HL-60 (cell line): Measurements from ENCODE around the gene LIFR.

Experiments used
- DNase-seq, 2 experiments: peaks; one replicate each; pipeline ENCODE4 v3.0.0-alpha.2; 2010 to 2020; ENCODE audit warnings: low read depth in 1 of 2, low spot score in 1 of 2
- H3K27ac ChIP-seq: fragments of 250-450 bp; sonication (Bioruptor Pico); replicated peaks from 2 replicates; pipeline ENCODE4 v1.5.1; 2020; ENCODE audit warnings: mild to moderate bottlenecking, moderate library complexity
- H3K27me3 ChIP-seq: fragments of 250-450 bp; sonication (Bioruptor Pico); 2 replicates; pipeline ENCODE4 v1.5.1; 2021; ENCODE audit warnings: mild to moderate bottlenecking, moderate library complexity; ENCODE audit not compliant: insufficient read depth, poor library complexity, severe bottlenecking
- H3K4me3 ChIP-seq: replicated peaks from 2 replicates; pipeline ENCODE4 v1.5.1; 2011; ENCODE audit warnings: mild to moderate bottlenecking, control low read depth, low read length; ENCODE audit not compliant: insufficient read depth
- GABPA ChIP-seq: IDR thresholded peaks from 2 replicates; pipeline ENCODE4 v1.6.1; 2012; ENCODE audit warnings: low read depth
- POLR2AphosphoS5 ChIP-seq: IDR thresholded peaks from 2 replicates; pipeline ENCODE4 v1.6.1; 2012; ENCODE audit warnings: low read depth
- SPI1 ChIP-seq: IDR thresholded peaks from 2 replicates; pipeline ENCODE4 v1.6.1; 2012; ENCODE audit warnings: low read depth, mild to moderate bottlenecking, borderline replicate concordance
- long read RNA-seq: library from polyadenylated mRNA; unstranded; transcript quantifications from one replicate; pipeline ENCODE4 v2.0.0, GENCODE V29; 2020
- TF ChIP-seq, protein P1 (sequence below): IDR thresholded peaks from one replicate; pipeline ENCODE4 v1.5.1; 2011; ENCODE audit warnings: low read length, control low read depth, inconsistent platforms; ENCODE audit not compliant: insufficient read depth
- TF ChIP-seq, protein P2 (sequence below): IDR thresholded peaks from 2 replicates; pipeline ENCODE4 v1.6.1; 2012; ENCODE audit warnings: low read depth; ENCODE audit not compliant: insufficient replicate concordance

The LIFR gene, protein sequence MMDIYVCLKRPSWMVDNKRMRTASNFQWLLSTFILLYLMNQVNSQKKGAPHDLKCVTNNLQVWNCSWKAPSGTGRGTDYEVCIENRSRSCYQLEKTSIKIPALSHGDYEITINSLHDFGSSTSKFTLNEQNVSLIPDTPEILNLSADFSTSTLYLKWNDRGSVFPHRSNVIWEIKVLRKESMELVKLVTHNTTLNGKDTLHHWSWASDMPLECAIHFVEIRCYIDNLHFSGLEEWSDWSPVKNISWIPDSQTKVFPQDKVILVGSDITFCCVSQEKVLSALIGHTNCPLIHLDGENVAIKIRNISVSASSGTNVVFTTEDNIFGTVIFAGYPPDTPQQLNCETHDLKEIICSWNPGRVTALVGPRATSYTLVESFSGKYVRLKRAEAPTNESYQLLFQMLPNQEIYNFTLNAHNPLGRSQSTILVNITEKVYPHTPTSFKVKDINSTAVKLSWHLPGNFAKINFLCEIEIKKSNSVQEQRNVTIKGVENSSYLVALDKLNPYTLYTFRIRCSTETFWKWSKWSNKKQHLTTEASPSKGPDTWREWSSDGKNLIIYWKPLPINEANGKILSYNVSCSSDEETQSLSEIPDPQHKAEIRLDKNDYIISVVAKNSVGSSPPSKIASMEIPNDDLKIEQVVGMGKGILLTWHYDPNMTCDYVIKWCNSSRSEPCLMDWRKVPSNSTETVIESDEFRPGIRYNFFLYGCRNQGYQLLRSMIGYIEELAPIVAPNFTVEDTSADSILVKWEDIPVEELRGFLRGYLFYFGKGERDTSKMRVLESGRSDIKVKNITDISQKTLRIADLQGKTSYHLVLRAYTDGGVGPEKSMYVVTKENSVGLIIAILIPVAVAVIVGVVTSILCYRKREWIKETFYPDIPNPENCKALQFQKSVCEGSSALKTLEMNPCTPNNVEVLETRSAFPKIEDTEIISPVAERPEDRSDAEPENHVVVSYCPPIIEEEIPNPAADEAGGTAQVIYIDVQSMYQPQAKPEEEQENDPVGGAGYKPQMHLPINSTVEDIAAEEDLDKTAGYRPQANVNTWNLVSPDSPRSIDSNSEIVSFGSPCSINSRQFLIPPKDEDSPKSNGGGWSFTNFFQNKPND
- long read RNA-seq, partial matches to known transcripts: 0 of 1 reads
- long read RNA-seq, other reads (novel, unspliced or antisense): 1 of 1 reads

DNA sequence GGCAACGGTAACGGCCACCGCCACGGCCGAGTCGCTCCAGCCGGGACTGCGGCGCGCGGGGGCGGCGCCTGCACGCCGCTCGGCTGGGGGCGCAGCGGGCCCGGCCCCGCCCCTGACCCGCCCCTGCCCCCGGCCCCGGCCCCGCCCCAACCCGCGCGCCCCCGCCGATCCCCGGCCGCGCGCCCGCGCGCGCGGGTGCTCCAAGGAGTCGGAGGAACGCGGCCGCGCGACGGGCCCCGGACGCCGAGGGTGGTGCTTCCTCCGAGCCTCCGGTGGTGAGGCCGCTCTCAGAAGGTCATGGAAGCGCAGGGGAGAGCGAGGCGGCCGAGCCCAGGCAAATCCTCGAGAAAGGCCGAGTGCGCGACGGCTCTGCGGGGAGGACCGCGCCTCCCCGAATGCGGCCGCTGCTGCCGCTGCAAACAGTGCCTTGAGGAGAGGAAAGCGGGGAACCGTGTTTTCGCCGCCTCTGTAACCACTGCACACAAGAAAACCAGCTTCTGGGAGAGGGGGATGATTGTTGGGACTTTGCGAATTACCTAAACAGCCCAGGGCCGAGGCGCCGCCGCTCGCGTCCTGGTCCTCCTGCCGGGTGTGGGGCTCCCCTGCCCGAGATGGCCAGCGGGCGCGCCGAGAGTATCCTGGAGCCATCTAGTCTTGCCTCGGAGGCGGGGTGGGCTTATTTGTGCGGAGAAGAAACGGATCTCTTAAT, at the start of gene LIFR:
Gene LIFR (minus strand): TSS at position 48 of the 709 bp plus-strand sequence. CDS start 25,999 bp downstream, outside the sequence.
- Histone ChIP-seq H3K27me3 (peaks cover 60% of the 10 kb centered on the region), H3K4me3 (peak within 1 kb of the TSS; percentile 9; the same call in 1 of the 2 replicates), H3K27ac (no peak within 1 kb of the TSS)
- TF ChIP-seq, protein P1, sequence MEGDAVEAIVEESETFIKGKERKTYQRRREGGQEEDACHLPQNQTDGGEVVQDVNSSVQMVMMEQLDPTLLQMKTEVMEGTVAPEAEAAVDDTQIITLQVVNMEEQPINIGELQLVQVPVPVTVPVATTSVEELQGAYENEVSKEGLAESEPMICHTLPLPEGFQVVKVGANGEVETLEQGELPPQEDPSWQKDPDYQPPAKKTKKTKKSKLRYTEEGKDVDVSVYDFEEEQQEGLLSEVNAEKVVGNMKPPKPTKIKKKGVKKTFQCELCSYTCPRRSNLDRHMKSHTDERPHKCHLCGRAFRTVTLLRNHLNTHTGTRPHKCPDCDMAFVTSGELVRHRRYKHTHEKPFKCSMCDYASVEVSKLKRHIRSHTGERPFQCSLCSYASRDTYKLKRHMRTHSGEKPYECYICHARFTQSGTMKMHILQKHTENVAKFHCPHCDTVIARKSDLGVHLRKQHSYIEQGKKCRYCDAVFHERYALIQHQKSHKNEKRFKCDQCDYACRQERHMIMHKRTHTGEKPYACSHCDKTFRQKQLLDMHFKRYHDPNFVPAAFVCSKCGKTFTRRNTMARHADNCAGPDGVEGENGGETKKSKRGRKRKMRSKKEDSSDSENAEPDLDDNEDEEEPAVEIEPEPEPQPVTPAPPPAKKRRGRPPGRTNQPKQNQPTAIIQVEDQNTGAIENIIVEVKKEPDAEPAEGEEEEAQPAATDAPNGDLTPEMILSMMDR: no peak
- TF ChIP-seq, protein P2, sequence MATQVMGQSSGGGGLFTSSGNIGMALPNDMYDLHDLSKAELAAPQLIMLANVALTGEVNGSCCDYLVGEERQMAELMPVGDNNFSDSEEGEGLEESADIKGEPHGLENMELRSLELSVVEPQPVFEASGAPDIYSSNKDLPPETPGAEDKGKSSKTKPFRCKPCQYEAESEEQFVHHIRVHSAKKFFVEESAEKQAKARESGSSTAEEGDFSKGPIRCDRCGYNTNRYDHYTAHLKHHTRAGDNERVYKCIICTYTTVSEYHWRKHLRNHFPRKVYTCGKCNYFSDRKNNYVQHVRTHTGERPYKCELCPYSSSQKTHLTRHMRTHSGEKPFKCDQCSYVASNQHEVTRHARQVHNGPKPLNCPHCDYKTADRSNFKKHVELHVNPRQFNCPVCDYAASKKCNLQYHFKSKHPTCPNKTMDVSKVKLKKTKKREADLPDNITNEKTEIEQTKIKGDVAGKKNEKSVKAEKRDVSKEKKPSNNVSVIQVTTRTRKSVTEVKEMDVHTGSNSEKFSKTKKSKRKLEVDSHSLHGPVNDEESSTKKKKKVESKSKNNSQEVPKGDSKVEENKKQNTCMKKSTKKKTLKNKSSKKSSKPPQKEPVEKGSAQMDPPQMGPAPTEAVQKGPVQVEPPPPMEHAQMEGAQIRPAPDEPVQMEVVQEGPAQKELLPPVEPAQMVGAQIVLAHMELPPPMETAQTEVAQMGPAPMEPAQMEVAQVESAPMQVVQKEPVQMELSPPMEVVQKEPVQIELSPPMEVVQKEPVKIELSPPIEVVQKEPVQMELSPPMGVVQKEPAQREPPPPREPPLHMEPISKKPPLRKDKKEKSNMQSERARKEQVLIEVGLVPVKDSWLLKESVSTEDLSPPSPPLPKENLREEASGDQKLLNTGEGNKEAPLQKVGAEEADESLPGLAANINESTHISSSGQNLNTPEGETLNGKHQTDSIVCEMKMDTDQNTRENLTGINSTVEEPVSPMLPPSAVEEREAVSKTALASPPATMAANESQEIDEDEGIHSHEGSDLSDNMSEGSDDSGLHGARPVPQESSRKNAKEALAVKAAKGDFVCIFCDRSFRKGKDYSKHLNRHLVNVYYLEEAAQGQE: no peak
- TF ChIP-seq SPI1: no peak
- TF ChIP-seq POLR2AphosphoS5: no peak
- no peak for TF ChIP-seq GABPA
- peak in 1 of 2 experiments; percentile 10 for DNase-seq

DNA sequence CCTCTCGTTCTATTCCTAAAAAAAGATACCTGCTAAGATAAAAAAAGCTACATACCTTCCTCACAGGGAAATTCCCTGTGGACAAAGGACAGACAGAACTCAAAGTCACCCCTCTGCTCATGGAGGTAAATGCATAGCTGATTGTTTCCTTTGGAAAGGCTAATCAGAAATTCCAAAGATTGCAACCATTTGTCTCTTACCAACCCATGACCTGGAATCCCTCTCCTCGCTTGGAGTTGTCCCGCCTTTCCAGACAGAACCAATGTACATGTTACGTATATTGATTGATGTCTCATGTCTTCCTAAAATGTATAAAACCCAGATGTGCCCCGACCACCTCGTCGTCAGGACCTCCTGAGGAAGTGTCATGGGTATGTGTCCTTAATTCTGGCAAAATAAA, 49.2 kb upstream of the LIFR start:
- DNase-seq: no peak
- TF ChIP-seq GABPA (no peak), SPI1 (no peak)
- Histone ChIP-seq H3K4me3 (no peak overlapping the region), H3K27me3 (no peaks in the 10 kb centered on the region), H3K27ac (no peak overlapping the region)

DNA sequence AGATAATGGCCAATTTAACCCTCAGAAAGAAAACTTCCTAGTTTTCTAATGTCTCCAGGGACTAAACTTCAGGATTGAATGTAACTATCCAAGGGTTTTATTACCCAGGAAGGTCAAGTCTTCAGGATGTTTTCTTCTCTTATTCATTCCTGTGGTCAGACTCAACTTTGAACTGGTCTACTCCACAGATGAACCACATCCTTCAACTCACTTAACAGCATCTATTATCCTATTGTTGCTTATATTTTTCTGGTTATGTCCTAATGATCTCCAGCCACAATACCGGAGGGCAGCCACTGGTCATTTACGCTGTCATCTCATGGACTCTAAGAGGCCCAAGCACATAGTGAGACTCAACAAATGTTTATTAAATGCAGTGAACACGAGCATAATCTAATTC, 47.2 kb upstream of the LIFR start:
- Histone ChIP-seq H3K4me3 (no peak overlapping the region), H3K27ac (no peak overlapping the region), H3K27me3 (no peaks in the 10 kb centered on the region)
- TF ChIP-seq SPI1 (no peak), GABPA (no peak), POLR2AphosphoS5 (no peak)
- TF ChIP-seq, protein P2: no peak
- TF ChIP-seq, protein P1: no peak
- DNase-seq: no peak
